Measurements from ENCODE around the gene ZG16B. TPM values are rescaled to one million over a fixed set of nuclear protein-coding genes. Genes with fewer than 3 reads are reported as not detected.

ZG16B gene, protein sequence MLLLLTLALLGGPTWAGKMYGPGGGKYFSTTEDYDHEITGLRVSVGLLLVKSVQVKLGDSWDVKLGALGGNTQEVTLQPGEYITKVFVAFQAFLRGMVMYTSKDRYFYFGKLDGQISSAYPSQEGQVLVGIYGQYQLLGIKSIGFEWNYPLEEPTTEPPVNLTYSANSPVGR
- 0.34 to 0.96 TPM (median 0.80 TPM) in 5 replicates for total RNA-seq (2022; extraction: Qiagen RNA extraction)

DNA sequence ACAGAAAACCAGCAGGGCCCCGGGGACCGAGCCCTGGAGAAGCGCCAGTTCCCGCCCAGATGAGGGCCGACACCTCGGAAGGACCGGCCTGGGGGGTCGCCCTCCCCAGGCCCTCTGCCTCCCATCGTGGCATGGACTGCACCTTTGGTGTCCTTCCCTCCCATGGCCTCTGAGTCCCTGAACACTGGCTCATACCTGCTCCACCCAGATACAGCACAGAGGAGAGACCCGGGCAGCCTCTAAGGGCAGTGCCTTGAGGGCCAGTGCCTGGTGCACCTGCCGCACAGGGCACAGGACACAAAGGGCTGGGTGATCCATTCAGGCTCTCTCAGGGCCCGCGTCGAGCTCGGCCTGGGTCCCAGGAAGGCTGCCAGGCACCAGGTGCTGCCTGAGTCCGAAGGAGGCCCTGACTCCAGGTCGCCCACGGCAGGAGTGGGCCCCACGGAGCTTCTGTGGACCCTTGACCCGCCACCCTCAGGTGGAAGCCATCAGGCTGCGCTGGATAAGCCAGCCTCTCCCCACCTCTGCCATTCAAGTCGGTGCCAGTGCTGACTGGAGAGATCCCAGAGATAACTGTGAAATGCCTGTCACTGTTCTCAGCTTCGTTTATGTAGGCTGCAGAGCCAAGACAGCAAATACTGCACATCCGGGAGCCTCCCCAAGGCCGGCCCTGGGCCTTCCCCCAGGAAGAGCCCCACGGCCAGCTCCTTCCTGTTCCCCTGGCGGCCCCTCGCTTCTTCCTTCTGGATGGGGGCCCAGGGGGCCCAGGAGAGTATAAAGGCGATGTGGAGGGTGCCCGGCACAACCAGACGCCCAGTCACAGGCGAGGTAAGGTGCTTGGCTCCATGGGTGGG lies at the start of gene ZG16B:
ZG16B (plus strand) TSS at position 803 of the 854 bp plus-strand sequence. CDS start 139 bp downstream, outside the sequence.

DNA sequence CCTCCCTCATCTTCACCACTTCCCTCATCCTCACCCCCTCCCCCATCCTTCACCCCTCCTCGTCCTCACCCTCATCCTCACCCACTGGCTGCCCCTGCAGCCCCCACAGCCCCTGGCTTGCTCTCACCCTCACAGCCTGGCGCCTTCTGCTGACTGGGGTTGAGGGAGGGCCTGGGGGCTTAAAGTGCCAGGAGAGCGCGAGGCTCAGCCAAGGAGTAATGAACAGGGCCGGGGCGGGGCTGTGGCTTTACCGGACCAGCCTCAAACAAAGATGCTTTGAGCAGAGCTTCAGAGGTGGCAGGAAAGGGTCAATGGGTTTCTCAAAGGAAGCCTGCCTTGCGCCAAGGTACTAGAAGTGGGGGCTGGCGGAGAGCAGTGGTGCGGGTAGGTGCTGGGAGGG lies 42.7 kb upstream of the ZG16B start, which contains the start of gene PRSS33:
PRSS33 (minus strand) TSS at position 155 of the 400 bp plus-strand sequence. CDS start 1,013 bp downstream, outside the sequence.

DNA sequence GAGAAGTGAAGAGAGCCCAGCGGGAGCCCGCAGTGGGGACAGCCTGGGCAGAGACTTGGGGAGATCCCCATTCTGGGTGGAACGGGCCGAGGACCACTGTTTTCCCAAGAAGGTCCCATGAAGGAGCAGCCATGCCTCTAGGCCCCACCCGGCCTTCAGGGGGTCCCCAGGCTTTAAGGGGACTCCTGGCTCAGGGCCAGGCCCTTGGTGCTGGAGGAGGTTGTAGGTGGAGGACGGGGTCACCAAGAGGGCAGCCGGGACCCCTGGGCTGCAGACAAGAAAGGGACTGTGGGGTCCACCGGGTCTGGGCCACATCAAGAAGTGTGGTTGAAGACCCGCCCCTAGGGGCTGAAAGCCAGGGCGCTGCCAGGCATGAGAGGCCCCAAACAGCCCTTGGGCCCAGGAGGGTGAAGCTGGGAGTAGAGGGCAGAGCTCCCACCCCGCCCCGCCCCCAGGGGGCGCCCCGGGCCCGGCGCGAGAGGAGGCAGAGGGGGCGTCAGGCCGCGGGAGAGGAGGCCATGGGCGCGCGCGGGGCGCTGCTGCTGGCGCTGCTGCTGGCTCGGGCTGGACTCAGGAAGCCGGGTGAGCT lies 13.3 kb upstream of the ZG16B start, which contains the start of gene PRSS21:
PRSS21 (plus strand) TSS at position 487 of the 589 bp plus-strand sequence; CDS start at position 519, 32 bp downstream.

DNA sequence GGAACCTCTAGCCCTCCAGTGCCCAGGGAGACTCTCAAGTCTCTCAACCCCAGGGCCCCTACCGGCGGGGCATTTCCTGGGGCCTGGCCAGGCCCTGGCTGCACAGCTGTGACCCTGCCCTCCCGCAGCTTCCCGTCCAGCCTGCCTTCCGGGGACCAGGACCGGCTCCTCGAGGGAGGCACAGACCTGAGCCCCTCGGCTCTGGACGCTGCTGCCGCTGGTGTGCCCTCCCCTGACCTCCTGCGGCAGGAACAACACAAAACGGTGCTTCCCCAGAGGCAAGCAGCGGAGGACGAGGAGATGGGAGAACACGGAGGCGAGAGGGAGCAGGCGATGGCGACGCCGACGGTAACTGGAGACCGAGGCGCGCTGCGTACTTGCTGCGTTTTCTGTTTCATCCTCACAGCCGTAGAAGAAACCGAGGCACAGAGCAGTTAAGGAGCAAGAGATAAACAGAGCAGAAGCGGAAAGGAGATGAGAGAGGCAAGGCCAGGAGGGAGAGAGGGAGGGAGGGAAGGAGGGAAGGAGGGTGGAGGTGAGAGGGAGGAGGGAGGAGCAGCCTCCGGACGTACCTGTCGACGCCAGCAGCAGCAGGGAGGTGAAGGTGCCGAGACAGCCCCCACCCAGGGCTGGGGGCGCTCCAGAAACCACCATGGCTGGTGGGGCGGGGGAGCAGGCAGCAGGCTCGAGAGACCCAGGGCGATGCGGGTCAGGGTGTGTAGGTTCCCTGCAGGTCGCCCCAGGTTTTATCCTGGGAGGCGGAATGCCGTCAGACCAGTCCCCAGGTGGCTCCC lies 27.5 kb downstream of the ZG16B start, which contains the start of gene PRSS22:
PRSS22 (minus strand) TSS at position 720 of the 794 bp plus-strand sequence; CDS start at position 654, 66 bp downstream.

Other genes with a start within 250 kb of the ZG16B start
- 34.0 to 45.4 TPM (median 42.5 TPM) in 5 replicates for gene KCTD5, start 147.8 kb upstream of the ZG16B start, total RNA-seq (2022; extraction: Qiagen RNA extraction)
- 1.2 to 1.9 TPM (median 1.3 TPM) in 5 replicates for gene PRSS27, start 110.1 kb upstream of the ZG16B start, total RNA-seq (2022; extraction: Qiagen RNA extraction)
- 334 to 476 TPM (median 408 TPM) in 5 replicates for gene SRRM2, start 77.7 kb upstream of the ZG16B start, total RNA-seq (2022; extraction: Qiagen RNA extraction)
- 484 to 531 TPM (median 518 TPM) in 5 replicates for gene ELOB, start 53.0 kb upstream of the ZG16B start, total RNA-seq (2022; extraction: Qiagen RNA extraction)
- gene PRSS33, start 42.7 kb upstream of the ZG16B start, total RNA-seq (2022; extraction: Qiagen RNA extraction), result not detected in 5 replicates
- gene PRSS41, start 31.8 kb upstream of the ZG16B start, total RNA-seq (2022; extraction: Qiagen RNA extraction), result not detected in 5 replicates
- 0.14 to 0.34 TPM (median 0.28 TPM) in 3 of 5 replicates, not detected in the others for gene PRSS21, start 13.1 kb upstream of the ZG16B start, total RNA-seq (2022; extraction: Qiagen RNA extraction)
- 0.64 to 1.5 TPM (median 1.2 TPM) in 5 replicates for gene PRSS22, start 27.9 kb downstream of the ZG16B start, total RNA-seq (2022; extraction: Qiagen RNA extraction)
- 46.9 to 54.5 TPM (median 51.5 TPM) in 5 replicates for gene FLYWCH2, start 52.9 kb downstream of the ZG16B start, total RNA-seq (2022; extraction: Qiagen RNA extraction)
- gene FLYWCH1, start 81.6 kb downstream of the ZG16B start, total RNA-seq (2022; extraction: Qiagen RNA extraction), result 17.9 to 33.6 TPM (median 27.0 TPM) in 5 replicates
- 0.88 to 2.6 TPM (median 2.2 TPM) in 5 replicates for gene KREMEN2, start 134.0 kb downstream of the ZG16B start, total RNA-seq (2022; extraction: Qiagen RNA extraction)
- 34.2 to 48.3 TPM (median 47.2 TPM) in 5 replicates for gene PAQR4, start 139.0 kb downstream of the ZG16B start, total RNA-seq (2022; extraction: Qiagen RNA extraction)
- gene PKMYT1, start 150.1 kb downstream of the ZG16B start, total RNA-seq (2022; extraction: Qiagen RNA extraction), result 59.8 to 103 TPM (median 91.1 TPM) in 5 replicates
- 0.30 to 0.42 TPM (median 0.37 TPM) in 5 replicates for gene CLDN9, start 182.6 kb downstream of the ZG16B start, total RNA-seq (2022; extraction: Qiagen RNA extraction)
- gene CLDN6, start 187.9 kb downstream of the ZG16B start, total RNA-seq (2022; extraction: Qiagen RNA extraction), result 0.07 to 0.42 TPM (median 0.34 TPM) in 5 replicates
- 455 to 639 TPM (median 557 TPM) in 5 replicates for gene TNFRSF12A, start 190.1 kb downstream of the ZG16B start, total RNA-seq (2022; extraction: Qiagen RNA extraction)
- gene HCFC1R1, start 193.6 kb downstream of the ZG16B start, total RNA-seq (2022; extraction: Qiagen RNA extraction), result 231 to 250 TPM (median 239 TPM) in 5 replicates
- 24.3 to 38.0 TPM (median 32.1 TPM) in 5 replicates for gene THOC6, start 193.7 kb downstream of the ZG16B start, total RNA-seq (2022; extraction: Qiagen RNA extraction)
- gene BICDL2, start 206.6 kb downstream of the ZG16B start, total RNA-seq (2022; extraction: Qiagen RNA extraction), result not detected in 5 replicates
- 0.78 to 1.4 TPM (median 0.94 TPM) in 5 replicates for gene MMP25, start 216.3 kb downstream of the ZG16B start, total RNA-seq (2022; extraction: Qiagen RNA extraction)
- 21.6 to 34.9 TPM (median 26.1 TPM) in 5 replicates for gene IL32, start 235.3 kb downstream of the ZG16B start, total RNA-seq (2022; extraction: Qiagen RNA extraction)

Data from A549 treated with Mapracorat at 1 μM for 4 hours (cell line).